GM12874 (cell line): ENCODE data around the gene KIAA0513.

Experiments
- CTCF ChIP-seq: IDR thresholded peaks from 2 replicates; pipeline ENCODE4 v1.5.1; 2011; ENCODE audit warnings: low read depth, mild to moderate bottlenecking, control low read depth, low read length, moderate library complexity; ENCODE audit not compliant: insufficient read depth

KIAA0513 gene

GRCh38 chr16:85138825-85139627, 111.4 kb downstream of the KIAA0513 start:
- TF ChIP-seq CTCF, result no peak

- TF ChIP-seq CTCF, result no peak
Observed at GRCh38 chr16:85139881-85140339, 112.3 kb downstream of the KIAA0513 start.

GRCh38 chr16:85140455-85141012, 112.9 kb downstream of the KIAA0513 start:
- TF ChIP-seq CTCF, result no peak

- no peak for TF ChIP-seq CTCF
Observed at GRCh38 chr16:85141491-85142128, 114.0 kb downstream of the KIAA0513 start.

GRCh38 chr16:85142129-85142513, 114.5 kb downstream of the KIAA0513 start:
- TF ChIP-seq CTCF, result no peak

GRCh38 chr16:85142771-85143211, 115.2 kb downstream of the KIAA0513 start:
- no peak for TF ChIP-seq CTCF
